GM19238 (cell line): ENCODE data around the gene TPCN2.

Source experiments
- DNase-seq: peaks from one replicate; pipeline ENCODE4 v3.0.0; 2011; ENCODE audit warnings: low spot score; ENCODE audit not compliant: insufficient read length

Gene TPCN2

DNA sequence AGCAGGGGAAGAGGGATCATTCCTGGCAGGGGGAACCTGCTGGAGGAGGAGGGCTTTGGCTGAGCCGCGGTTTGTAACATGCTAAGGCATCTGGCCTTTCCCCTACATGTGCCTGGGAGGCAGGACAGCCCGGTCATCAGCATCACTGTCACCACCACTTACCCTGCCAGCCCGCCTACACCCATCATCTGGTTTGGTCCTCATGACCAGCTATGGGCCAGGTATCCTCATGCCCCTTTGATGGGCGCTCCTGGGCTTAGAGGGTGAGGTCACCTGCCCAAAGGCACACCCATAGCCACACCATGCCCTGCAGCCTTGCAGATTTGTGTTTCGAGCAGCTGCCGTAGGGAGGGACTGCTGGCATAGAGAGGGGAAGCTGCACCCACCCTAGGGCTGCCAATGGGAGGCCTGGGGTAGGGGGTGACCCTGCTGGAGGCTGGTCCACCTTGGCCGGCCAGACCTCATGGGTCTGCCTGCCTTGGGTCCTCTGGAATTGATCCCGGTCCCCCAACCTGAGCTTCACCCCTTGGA, 38.3 kb upstream of the TPCN2 start:
- DNase-seq: no peak

- DNase-seq: no peak
Observed at GRCh38 chr11:69010964-69011623, 37.6 kb upstream of the TPCN2 start.

DNA sequence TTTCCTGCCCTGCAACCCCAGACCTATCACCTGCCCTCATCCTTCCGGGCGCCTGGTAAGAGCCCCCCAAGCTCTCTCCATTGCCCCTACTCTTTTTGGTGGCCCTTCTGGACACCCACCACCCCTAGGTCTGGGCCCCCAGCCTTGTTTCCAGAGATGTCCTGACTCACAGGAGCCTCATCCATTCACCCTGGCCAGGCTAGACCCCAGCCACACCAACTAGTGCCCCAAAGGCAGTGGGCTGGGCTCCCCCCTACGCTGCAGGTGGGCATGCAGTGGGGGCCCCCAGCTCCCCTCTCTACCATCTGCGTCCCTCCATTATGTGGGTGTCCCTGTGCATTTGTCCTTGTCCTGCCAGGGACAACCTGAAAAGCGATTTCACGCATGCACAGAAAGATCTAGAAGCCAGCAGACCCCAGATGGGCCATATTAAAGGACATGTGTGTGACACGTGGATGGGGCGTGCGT, 37.1 kb upstream of the TPCN2 start:
- DNase-seq: no peak

DNA sequence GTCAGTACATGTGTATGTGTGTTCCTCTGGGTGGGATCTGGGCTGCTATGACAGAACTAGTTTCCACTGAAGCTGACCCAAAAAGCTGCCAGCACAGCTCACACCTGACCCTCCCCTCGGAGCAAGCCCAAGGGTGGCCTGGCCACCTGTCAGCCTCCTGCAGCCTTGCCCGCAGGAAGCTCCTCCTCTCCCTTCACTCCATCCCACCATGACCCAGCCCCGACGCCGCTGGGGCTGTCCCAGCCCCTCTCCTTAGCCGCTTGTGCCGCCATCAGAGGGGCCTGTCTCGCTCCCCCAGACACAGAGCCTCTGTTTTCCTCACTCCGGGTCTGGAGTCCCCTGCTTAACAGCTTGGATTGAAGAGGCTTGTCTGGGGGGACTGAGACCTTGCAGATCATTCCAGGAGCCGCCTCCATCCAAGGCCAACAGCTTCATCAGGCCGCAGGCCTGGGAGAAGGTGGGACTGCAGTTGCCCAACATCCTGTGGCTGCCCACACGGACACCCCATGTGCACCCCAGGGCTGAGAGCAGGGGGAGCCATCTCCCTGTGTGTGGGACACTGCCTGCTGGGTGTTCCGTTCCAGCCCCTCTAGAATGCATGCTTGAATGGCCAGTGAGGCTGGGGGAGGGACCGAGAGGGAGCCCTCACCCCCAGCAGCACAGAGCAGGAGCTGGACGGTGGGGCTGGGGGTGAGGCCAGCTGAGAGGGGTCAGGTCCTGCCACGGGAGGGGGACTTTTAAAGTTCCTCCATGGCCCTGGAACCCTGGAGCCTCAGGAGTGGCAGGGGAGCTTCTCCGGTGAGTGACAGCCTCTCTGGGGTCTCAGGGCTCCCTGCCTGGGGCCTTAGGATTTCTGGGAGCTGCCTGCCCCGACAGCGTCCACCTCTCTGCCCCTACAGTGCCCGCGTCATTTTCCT, 36.4 kb upstream of the TPCN2 start:
- no peak for DNase-seq

DNA sequence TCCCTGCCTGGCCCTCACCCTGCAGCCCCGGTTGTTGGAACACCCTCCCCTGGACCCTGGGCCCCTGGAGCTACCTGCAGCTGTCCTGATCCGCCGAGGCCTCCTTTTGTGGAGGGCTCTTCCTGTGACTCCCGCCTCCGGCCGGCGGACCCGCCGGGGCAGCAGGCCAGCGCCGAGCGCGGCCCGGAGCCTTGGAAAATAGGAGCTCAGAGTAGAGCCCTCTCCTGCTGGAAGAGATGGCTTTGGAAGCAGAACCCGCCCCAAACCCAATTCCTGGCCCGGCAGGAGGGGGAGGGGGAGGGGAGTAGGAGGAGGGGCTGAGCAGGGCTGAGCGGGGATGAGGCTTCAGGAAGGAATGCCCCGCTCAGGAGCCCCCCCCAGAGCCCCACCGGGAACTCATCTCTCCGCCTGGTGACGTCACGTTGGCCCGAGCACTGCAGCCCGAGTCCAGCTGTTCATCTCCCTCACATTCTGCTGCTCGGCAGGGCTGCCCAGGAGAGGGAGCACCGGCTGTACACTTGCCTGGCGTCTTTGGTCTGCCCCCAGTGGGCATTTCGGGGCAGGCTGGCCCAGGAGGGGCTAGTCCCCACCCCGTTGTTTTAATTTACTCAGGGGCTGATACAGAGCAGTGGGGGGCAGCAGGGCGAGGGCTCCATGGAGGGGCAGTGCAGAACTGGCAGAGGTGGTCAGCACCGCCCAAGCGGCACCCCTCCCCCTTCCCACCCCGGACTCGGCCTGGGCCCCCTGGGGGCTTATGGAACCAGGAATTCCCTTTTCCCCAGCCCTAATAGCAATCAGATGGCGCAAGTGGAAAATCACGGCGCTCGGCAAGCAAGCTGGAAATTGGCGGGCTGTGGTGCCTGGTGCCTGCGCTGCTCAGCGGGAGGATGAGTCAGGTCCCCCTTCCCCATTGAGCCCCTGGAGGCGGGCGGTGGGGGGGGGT, 35.5 kb upstream of the TPCN2 start, which contains the start of gene MRGPRF:
TSS of gene MRGPRF (minus strand) at position 238 of the 943 bp plus-strand sequence. CDS start 3,345 bp downstream, outside the sequence.
- no peak for DNase-seq

- no peak for DNase-seq
Observed at GRCh38 chr11:69014084-69014851, 34.5 kb upstream of the TPCN2 start.

DNA sequence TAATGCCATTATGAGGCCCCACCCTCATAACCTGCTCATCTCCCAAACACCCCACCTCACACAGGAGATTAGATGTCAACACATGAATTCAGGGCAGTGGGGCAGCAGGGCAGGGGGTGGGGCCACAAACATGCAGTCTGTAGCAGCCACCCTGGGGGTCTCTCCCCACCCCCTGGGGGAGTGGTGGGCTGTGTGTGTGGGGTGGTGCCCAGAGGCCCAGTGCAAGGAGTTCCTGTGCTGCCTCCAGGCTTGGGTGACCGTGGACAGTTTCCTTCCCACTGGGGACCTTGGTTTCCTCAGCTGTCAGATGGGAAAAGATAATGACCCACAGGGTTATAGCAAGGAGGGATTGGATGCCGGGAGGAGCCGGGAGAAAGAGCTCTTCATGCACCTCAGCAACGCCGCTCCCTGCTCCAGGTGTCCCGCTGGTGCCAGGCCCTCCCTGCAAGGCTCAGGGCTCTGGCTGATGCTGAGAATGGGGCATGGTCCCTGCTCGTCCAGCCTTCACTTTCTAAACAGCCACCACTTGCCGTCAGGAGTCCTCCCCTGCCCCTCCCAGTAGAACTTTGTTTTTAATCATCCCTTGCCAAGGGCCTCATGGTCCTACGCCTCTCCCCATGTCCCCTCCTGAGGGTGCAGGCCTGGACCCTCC, 33.7 kb upstream of the TPCN2 start:
- DNase-seq: no peak

DNA sequence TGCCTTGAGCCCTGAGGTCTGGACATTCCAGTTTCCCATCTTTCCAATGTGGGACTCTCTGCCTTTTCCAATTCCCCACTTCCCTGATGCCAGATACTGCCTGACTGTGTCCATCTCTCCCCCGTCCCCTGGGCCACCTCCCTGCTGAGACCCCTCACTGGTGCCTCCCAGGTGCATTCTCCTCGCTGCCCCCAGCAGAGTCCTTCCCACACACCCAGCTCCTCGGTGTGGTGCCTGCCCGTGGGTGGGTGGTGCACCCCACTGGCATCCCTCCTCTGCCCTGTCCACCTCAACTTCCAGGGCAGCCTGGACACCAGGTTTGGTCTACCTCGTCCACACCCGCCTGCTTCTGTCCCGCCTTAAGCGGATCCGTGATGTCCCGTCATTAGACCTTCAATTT, 30.8 kb upstream of the TPCN2 start:
- DNase-seq: no peak

GRCh38 chr11:69018924-69019323, 29.8 kb upstream of the TPCN2 start:
- no peak for DNase-seq

DNA sequence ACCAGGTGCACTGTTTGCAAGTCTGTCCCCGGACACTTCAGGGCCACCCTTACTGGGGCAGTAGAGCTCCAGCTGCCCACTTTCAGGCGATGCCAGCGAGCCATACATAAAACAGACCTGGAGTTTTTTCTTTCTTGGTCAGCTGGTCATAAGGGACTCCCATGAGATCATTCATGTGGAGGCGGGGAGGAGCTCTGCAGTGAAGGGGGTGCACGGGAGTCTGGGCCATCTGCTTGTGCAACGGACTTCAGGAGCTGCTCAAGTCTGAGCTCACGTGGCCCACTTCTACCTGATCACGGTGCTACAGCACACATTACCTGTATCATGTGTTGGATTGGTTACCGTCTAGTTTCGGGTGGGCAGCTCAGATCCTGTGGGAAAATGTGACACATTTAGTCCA, 26.5 kb upstream of the TPCN2 start:
- DNase-seq: no peak

- no peak for DNase-seq
Observed at GRCh38 chr11:69024509-69024908, 24.2 kb upstream of the TPCN2 start.

DNA sequence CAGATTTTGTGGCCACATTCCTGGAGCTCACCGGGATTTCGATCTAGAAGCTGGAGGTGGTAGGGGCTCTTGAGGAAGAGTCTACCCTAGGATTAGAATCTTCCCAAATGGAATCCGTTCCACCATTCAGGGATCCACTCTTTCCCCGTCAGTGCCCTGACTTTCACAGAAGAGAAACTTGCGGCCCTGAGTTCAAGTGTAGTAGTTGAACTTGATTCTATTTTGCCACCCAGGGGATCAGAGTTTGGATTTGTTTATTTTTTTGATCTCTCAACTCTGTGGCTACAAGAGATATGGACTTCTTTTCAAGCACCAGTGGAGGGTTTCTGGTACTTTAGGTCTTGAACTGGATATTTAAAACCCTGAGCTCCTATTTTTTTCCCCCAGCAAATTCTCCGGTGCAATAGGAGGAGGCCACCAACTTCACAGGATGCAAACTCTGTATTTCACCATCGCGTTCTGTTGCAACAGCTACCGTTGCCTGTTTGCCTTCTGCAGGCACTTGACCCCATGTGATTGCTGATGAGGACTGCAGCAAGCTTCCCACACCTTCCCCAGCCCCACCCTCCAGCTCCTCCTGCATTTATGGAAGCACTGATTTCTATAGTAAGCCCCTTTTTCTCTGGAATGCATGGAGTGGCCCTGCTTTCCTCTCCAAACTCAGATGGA, 20.9 kb upstream of the TPCN2 start:
- DNase-seq: no peak

DNA sequence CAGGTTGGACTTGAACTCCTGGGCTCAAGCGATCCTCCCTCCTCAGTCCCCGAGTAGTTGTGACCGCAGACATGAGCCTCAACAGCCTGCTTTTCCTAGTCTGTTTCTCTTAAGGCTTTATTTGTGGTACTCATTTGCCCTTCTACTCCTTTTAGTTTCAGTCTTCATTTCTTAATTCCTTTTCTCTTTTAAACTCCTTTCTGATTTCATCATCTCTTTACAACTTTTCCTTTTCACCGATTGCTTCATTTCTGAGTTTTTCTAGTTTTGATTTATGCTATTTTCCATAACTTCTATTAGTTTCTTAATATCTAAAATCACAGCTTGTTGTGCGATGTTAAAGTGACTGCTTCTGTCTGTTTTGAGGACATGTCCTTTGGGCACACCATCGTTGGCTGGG, 18.4 kb upstream of the TPCN2 start:
- DNase-seq: no peak

- no peak for DNase-seq
Observed at GRCh38 chr11:69032833-69033232, 15.9 kb upstream of the TPCN2 start.

DNA sequence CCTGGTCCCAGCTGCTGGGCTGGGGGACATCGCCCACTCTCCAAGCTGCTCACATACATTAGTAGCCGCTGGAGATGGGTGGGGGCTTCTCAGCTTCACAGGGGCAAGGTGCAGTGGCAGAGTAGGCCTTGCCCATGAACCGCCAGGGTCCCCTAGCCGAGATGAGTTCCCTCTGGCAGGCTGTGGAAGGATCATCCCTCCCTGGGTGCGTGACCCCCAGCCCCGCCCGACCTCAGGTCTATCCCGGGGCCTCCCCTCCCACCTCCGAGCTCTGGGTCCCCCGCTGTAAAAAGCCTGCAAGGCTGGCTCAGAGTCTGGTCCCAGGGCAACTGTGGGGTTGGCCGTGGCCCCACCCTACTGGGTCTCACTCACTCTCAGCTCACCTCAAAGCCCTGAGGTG, 15.3 kb upstream of the TPCN2 start:
- DNase-seq: no peak

DNA sequence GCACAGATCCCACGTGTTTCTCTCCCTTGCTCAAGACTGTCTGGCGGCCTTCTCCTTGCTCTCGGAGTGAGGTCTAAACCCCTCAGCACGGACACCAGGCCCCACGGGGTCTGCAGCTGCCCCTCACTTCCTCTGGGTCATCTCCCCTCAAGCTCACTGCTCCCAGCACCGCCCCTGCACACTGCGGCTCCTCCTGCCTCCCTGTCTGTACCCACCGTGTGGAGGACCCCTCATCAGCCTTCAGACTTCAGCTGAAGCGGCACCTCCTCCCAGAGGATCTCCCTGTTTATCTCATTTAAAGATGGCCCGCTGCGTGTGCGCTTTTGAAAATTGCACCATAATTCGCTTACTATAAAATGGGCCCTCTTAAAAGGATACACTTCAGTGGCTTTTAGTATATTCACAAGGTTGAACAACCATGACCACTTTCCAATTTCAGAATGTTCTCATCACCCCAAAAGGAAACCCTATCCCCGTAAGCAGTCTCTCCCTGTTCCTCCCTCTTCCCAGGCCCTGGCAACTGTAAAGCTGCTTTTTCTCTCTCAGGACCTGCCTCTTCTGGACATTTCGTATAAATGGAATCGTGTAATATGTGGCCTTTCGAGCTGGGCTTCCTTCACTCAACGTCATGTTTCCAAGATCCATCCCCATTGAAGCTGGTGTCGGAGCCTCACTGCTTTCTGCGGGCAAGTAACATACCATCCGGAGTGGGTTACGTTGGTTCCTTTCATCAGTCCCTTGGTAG, 14.4 kb upstream of the TPCN2 start:
- DNase-seq: no peak

GRCh38 chr11:69035150-69035945, 13.4 kb upstream of the TPCN2 start:
- DNase-seq: no peak

DNA sequence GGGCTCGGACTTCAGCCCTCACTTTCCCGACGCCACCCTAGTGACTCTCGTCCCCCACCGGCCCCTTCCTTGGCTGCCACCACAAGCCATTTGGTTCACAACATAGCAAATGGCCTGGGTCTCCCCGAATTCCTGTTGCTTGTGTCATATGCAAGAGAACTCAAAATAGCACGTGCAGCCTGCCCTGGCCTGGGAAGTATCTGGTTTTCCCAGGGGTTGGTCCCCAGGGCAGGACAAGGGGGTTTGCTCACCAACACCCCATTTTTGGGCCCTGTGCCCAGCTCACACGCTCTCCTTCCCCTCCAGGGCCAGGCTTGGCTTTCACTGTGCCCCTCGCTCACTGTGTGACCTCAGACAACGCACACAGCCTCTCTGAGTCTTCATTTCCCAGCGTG, 12.8 kb upstream of the TPCN2 start:
- no peak for DNase-seq
